Neuronal stem cell (in vitro differentiated cells): ENCODE data around the gene NUP188.

Experiments
- DNase-seq: peaks from one replicate; pipeline ENCODE4 v3.0.0-alpha.2; 2013; ENCODE audit warnings: low spot score
- H2AFZ ChIP-seq: one replicate; pipeline ENCODE4 v1.6.1; 2013; ENCODE audit warnings: mild to moderate bottlenecking, low read length, inconsistent platforms
- H2AK5ac ChIP-seq: 2 replicates; pipeline ENCODE4 v1.6.1; 2013; ENCODE audit warnings: low read depth, mild to moderate bottlenecking, inconsistent platforms, low read length, moderate library complexity, mixed read lengths
- H2BK120ac ChIP-seq: 2 replicates; pipeline ENCODE4 v1.6.1; 2013; ENCODE audit warnings: low read depth, mild to moderate bottlenecking, inconsistent platforms, low read length, moderate library complexity, mixed read lengths
- H2BK12ac ChIP-seq: one replicate; pipeline ENCODE4 v1.6.1; 2013; ENCODE audit warnings: low read length, inconsistent platforms
- H2BK15ac ChIP-seq: 2 replicates; pipeline ENCODE4 v1.6.1; 2013; ENCODE audit warnings: mild to moderate bottlenecking, low read length, inconsistent platforms, mixed read lengths
- H2BK5ac ChIP-seq: one replicate; pipeline ENCODE4 v1.6.1; 2013; ENCODE audit warnings: inconsistent platforms, mild to moderate bottlenecking, low read length, moderate library complexity
- H3K14ac ChIP-seq: one replicate; pipeline ENCODE4 v1.6.1; 2013; ENCODE audit warnings: low read length, inconsistent platforms
- H3K18ac ChIP-seq: 2 replicates; pipeline ENCODE4 v1.6.1; 2013; ENCODE audit warnings: low read length, inconsistent platforms
- H3K23ac ChIP-seq: 2 replicates; pipeline ENCODE4 v1.6.1; 2013; ENCODE audit warnings: low read depth, mild to moderate bottlenecking, mixed read lengths, low read length, inconsistent platforms; ENCODE audit not compliant: poor library complexity
- H3K27ac ChIP-seq: replicated peaks from 3 replicates; pipeline ENCODE4 v1.5.1; 2013; ENCODE audit warnings: low read length, inconsistent platforms
- H3K27me3 ChIP-seq, 3 experiments: 2 replicates each; pipeline ENCODE4 v1.6.1; 2013; ENCODE audit warnings: low read length in 3 of 3, mild to moderate bottlenecking in 2 of 3, inconsistent platforms in 1 of 3, low read depth in 1 of 3, mixed read lengths in 1 of 3, moderate library complexity in 1 of 3; ENCODE audit not compliant: control insufficient read depth in 3 of 3, insufficient read depth in 3 of 3
- H3K36me3 ChIP-seq, 2 donors: replicated peaks in 1 of 2; 2 replicates each; pipeline ENCODE4 v1.6.1; 2013; ENCODE audit warnings: low read length in 2 of 2; ENCODE audit not compliant: control insufficient read depth in 2 of 2, insufficient read depth in 2 of 2
- H3K4ac ChIP-seq: 2 replicates; pipeline ENCODE4 v1.6.1; 2013; ENCODE audit warnings: inconsistent platforms, mild to moderate bottlenecking, low read length, moderate library complexity
- H3K4me1 ChIP-seq, 2 donors: 1 replicate in 1 of 2; 2 replicates in 1 of 2; pipeline ENCODE4 v1.6.1; 2013; ENCODE audit warnings: low read length in 2 of 2, low read depth in 1 of 2; ENCODE audit not compliant: control insufficient read depth in 2 of 2, insufficient read depth in 1 of 2
- H3K4me2 ChIP-seq: one replicate; pipeline ENCODE4 v1.6.1; 2013; ENCODE audit warnings: mild to moderate bottlenecking, low read length, inconsistent platforms; ENCODE audit not compliant: insufficient read depth, poor library complexity, severe bottlenecking
- H3K4me3 ChIP-seq, 2 donors: 2 replicates each; pipeline ENCODE4 v1.5.1; 2013; ENCODE audit warnings: low read length in 2 of 2, mild to moderate bottlenecking in 2 of 2, inconsistent platforms in 1 of 2, moderate library complexity in 1 of 2
- H3K79me1 ChIP-seq: one replicate; pipeline ENCODE4 v1.6.1; 2013; ENCODE audit warnings: low read depth, mild to moderate bottlenecking, inconsistent platforms, low read length, moderate library complexity
- H3K9ac ChIP-seq: one replicate; pipeline ENCODE4 v1.6.1; 2013; ENCODE audit warnings: mild to moderate bottlenecking, low read depth, low read length, inconsistent platforms; ENCODE audit not compliant: poor library complexity
- H3K9me3 ChIP-seq, 2 donors: replicated peaks in 1 of 2; 2 replicates each; pipeline versions ENCODE3 to v1.6.1; 2013; ENCODE audit warnings: low read length in 2 of 2, mild to moderate bottlenecking in 2 of 2, inconsistent platforms in 1 of 2, low read depth in 1 of 2, mixed read lengths in 1 of 2, moderate library complexity in 1 of 2; ENCODE audit not compliant: control insufficient read depth in 2 of 2, insufficient read depth in 1 of 2
- H4K8ac ChIP-seq: one replicate; pipeline ENCODE4 v1.6.1; 2013; ENCODE audit warnings: low read depth, mild to moderate bottlenecking, inconsistent platforms, low read length, moderate library complexity
- H4K91ac ChIP-seq: one replicate; pipeline ENCODE4 v1.6.1; 2013; ENCODE audit warnings: low read length, low read depth, mild to moderate bottlenecking, inconsistent platforms; ENCODE audit not compliant: poor library complexity
- WGBS, 2 donors: extraction: QIAGEN DNeasy Blood & Tissue Kit; methylation state at CpG; one replicate each; pipeline ENCODE4 v1.1.7; 2013; ENCODE audit warnings: missing lambda C conversion rate in 2 of 2, mixed read lengths in 1 of 2; ENCODE audit not compliant: insufficient read length in 2 of 2, insufficient replicate concordance in 1 of 2; ENCODE audit errors: extremely low coverage in 2 of 2; 5-methylcytosine and 5-hydroxymethylcytosine counted together

Gene NUP188

GRCh38 chr9:128908372-128908771, 39.1 kb upstream of the NUP188 start:
- Histone ChIP-seq H3K4me2 (no peak overlapping the region), H3K27me3 (no peaks in the 10 kb centered on the region), H3K18ac (no peak overlapping the region), H3K23ac (peak overlapping the region; percentile 82), H3K9ac (no peak overlapping the region), H3K27ac (no peak overlapping the region), H4K8ac (no peak overlapping the region), H2AFZ (no peak overlapping the region), H3K36me3 (peaks cover 31 to 72% of the 10 kb centered on the region in 2 donors), H2BK12ac (no peak overlapping the region), H3K9me3 (peaks cover 0 to 3% of the 10 kb centered on the region in 2 donors), H2BK5ac (no peak overlapping the region), H4K91ac (no peak overlapping the region), H3K4ac (no peak overlapping the region), H2BK120ac (no peak overlapping the region), H2AK5ac (no peak overlapping the region), H2BK15ac (no peak overlapping the region), H3K4me1 (peaks cover 11 to 22% of the 10 kb centered on the region in 2 donors), H3K14ac (no peak overlapping the region), H3K4me3 (peak overlapping the region in 1 of 2 donors; percentile 39), H3K79me1 (peaks cover 7% of the 10 kb centered on the region)
- DNase-seq = no peak
- WGBS, 2 donors = no CpG with 5 or more reads among the region's 24 CpGs

DNA sequence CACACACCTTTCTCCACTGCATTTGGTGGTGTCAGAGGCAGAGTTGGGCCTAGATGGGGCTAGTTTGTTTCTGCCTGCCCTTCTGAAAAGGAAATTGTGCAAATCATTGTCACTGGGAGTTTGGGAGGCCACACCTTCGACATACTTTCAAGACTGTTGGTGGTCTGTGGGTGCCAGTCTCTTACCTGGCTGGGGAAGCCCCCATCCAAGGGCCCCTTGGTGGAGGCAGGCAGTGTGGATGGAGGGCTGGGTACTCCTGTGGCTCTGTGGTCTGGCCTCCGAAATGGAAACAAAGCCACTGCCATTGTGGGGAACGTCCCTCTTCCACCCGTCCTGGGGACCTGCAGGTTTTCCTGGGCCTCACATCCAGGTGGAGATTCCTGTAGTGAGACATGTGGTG, 37.6 kb upstream of the NUP188 start:
- H2AFZ ChIP-seq = no peak overlapping the region
- peaks cover 0 to 3% of the 10 kb centered on the region in 2 donors for H3K9me3 ChIP-seq
- H3K36me3 ChIP-seq = peaks cover 34 to 80% of the 10 kb centered on the region in 2 donors
- peaks cover 7% of the 10 kb centered on the region for H3K79me1 ChIP-seq
- no peak overlapping the region for H3K18ac ChIP-seq
- H3K23ac ChIP-seq = no peak overlapping the region
- H3K4me1 ChIP-seq = peaks cover 11 to 22% of the 10 kb centered on the region in 2 donors
- no peak overlapping the region for H4K91ac ChIP-seq
- H2BK5ac ChIP-seq = no peak overlapping the region
- no peak overlapping the region for H3K9ac ChIP-seq
- H3K27ac ChIP-seq = no peak overlapping the region
- no peak overlapping the region for H2BK120ac ChIP-seq
- no peak overlapping the region for H3K4me3 ChIP-seq
- no peak overlapping the region for H2BK15ac ChIP-seq
- no peak overlapping the region for H2AK5ac ChIP-seq
- no peak overlapping the region for H2BK12ac ChIP-seq
- no peak overlapping the region for H3K4me2 ChIP-seq
- no peak overlapping the region for H3K14ac ChIP-seq
- DNase-seq = no peak
- H3K4ac ChIP-seq = no peak overlapping the region
- no CpG with 5 or more reads among the region's 4 CpGs for WGBS, 2 donors
- H3K27me3 ChIP-seq = no peaks in the 10 kb centered on the region
- no peak overlapping the region for H4K8ac ChIP-seq

DNA sequence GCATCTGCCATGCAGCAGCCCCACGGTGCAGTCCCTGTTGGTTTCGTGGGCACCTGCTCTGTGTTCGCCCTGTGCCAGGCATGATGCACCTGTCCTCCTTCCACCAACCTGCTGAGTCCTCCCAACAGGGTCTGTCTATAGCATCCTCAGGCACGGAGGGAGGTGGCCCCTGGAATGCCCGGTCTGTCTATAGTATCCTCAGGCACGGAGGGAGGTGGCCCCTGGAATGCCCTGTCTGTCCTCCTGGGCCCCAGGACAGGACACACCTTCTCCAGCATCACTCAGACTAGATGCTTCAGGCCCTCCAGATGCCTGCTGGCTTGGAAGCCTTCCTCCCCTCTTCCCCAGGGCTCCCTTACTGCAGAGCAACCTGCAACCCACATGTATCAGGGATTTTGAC, 36.6 kb upstream of the NUP188 start:
- no peak overlapping the region for H2AFZ ChIP-seq
- H3K9ac ChIP-seq = no peak overlapping the region
- H3K4me3 ChIP-seq = no peak overlapping the region
- no peak overlapping the region for H2BK5ac ChIP-seq
- H3K4me1 ChIP-seq = peaks cover 11 to 22% of the 10 kb centered on the region in 2 donors
- no CpG with 5 or more reads among the region's 6 CpGs for WGBS, 2 donors
- peak overlapping the region; percentile 76 for H2BK12ac ChIP-seq
- H3K9me3 ChIP-seq = peaks cover 0 to 3% of the 10 kb centered on the region in 2 donors
- no peak for DNase-seq
- H3K4ac ChIP-seq = no peak overlapping the region
- H2BK120ac ChIP-seq = no peak overlapping the region
- H3K23ac ChIP-seq = no peak overlapping the region
- H3K18ac ChIP-seq = no peak overlapping the region
- peaks cover 9% of the 10 kb centered on the region for H3K79me1 ChIP-seq
- H3K36me3 ChIP-seq = peaks cover 37 to 86% of the 10 kb centered on the region in 2 donors
- no peak overlapping the region for H2AK5ac ChIP-seq
- no peak overlapping the region for H3K27ac ChIP-seq
- no peak overlapping the region for H4K91ac ChIP-seq
- no peak overlapping the region for H4K8ac ChIP-seq
- H3K4me2 ChIP-seq = no peak overlapping the region
- H3K27me3 ChIP-seq = no peaks in the 10 kb centered on the region
- H3K14ac ChIP-seq = no peak overlapping the region
- no peak overlapping the region for H2BK15ac ChIP-seq

GRCh38 chr9:128911529-128912035, 35.9 kb upstream of the NUP188 start:
- Histone ChIP-seq H3K4ac (no peak overlapping the region), H3K14ac (no peak overlapping the region), H4K91ac (no peak overlapping the region), H3K4me1 (peaks cover 11 to 22% of the 10 kb centered on the region in 2 donors), H3K27ac (peak overlapping the region; percentile 65), H3K23ac (peak overlapping the region; percentile 81), H2AK5ac (peak overlapping the region; percentile 25), H3K9ac (no peak overlapping the region), H2BK12ac (no peak overlapping the region), H3K9me3 (peaks cover 0 to 3% of the 10 kb centered on the region in 2 donors), H4K8ac (no peak overlapping the region), H3K4me2 (no peak overlapping the region), H3K27me3 (no peaks in the 10 kb centered on the region), H3K18ac (no peak overlapping the region), H2AFZ (no peak overlapping the region), H2BK5ac (no peak overlapping the region), H3K4me3 (no peak overlapping the region), H2BK120ac (no peak overlapping the region), H3K36me3 (peaks cover 43 to 89% of the 10 kb centered on the region in 2 donors), H3K79me1 (peaks cover 13% of the 10 kb centered on the region), H2BK15ac (no peak overlapping the region)
- no peak for DNase-seq
- no CpG with 5 or more reads among the region's 8 CpGs for WGBS, 2 donors
